B cell (primary cell): Measurements from ENCODE around the gene DNAJC4. TPM values are rescaled to one million over a fixed set of nuclear protein-coding genes. Genes with fewer than 3 reads are reported as not detected.

Experiments
- ATAC-seq: fragments of 200-7000 bp; cut with Tn5 transposase; one replicate; pipeline ENCODE4 v1.10.0; 2021; ENCODE audit warnings: low read depth, mild to moderate bottlenecking, moderate number of reproducible peaks, moderate library complexity
- CTCF ChIA-PET: fragments of 350-600 bp; sonication (Branson Sonifier 250); formaldehyde crosslinking; loops from one replicate; lab custom pipeline; 2021; ENCODE audit warnings: antibody characterized with exemption, inconsistent platforms; lab: Charles Lee
- POLR2A ChIA-PET: fragments of 350-600 bp; sonication (Branson Sonifier 250); formaldehyde crosslinking; loops from one replicate; lab custom pipeline; 2021; ENCODE audit warnings: antibody characterized with exemption; lab: Charles Lee
- DNase-seq: peaks from one replicate; pipeline ENCODE4 v3.0.0; 2013
- H2AFZ ChIP-seq: 2 replicates; pipeline ENCODE4 v1.6.1; 2012; ENCODE audit warnings: mild to moderate bottlenecking, low read depth, low read length; ENCODE audit not compliant: insufficient read depth, poor library complexity, severe bottlenecking
- H3K27ac ChIP-seq, 2 donors: 1 replicate in 1 of 2; 2 replicates in 1 of 2; pipeline ENCODE4 v1.5.1; 2012 to 2013; ENCODE audit warnings: low read length in 2 of 2, mild to moderate bottlenecking in 2 of 2, moderate library complexity in 1 of 2
- H3K27me3 ChIP-seq, 4 experiments: fragments of 200-600 bp in 1 of 4; sonication (generic) in 1 of 4; replicated peaks in 1 of 4; 1 replicate in 2 of 4; 2 replicates in 2 of 4; pipeline versions ENCODE4 v1.6.1 to v1.7.0; 2013 to 2016; ENCODE audit warnings: low read length in 3 of 4, mild to moderate bottlenecking in 2 of 4, mixed read lengths in 1 of 4, moderate library complexity in 1 of 4; ENCODE audit not compliant: insufficient read depth in 4 of 4, control insufficient read depth in 3 of 4; ENCODE audit errors: control extremely low read depth in 1 of 4
- H3K36me3 ChIP-seq, 2 experiments: replicated peaks in 1 of 2; 1 replicate in 1 of 2; 2 replicates in 1 of 2; pipeline versions ENCODE4 v1.6.1 to v1.7.1; 2013; ENCODE audit warnings: low read length in 1 of 2; ENCODE audit not compliant: insufficient read depth in 2 of 2, control insufficient read depth in 1 of 2; ENCODE audit errors: control extremely low read depth in 1 of 2, extremely low read depth in 1 of 2
- H3K4me1 ChIP-seq, 2 donors: fragments of 200-600 bp in 1 of 2; sonication (generic) in 1 of 2; 1 replicate in 1 of 2; 2 replicates in 1 of 2; pipeline versions ENCODE4 v1.5.1 to v1.6.1; 2013 to 2017; ENCODE audit warnings: low read length in 2 of 2; ENCODE audit not compliant: control insufficient read depth in 2 of 2, insufficient read depth in 2 of 2
- H3K4me2 ChIP-seq: replicated peaks from 2 replicates; pipeline ENCODE3; 2012; ENCODE audit warnings: mild to moderate bottlenecking, low read depth, low read length; ENCODE audit not compliant: poor library complexity, severe bottlenecking
- H3K4me3 ChIP-seq, 5 experiments: fragments of 200-600 bp in 1 of 5; sonication (generic) in 1 of 5; 1 replicate in 3 of 5; 2 replicates in 2 of 5; pipeline versions ENCODE4 v1.5.1 to v1.7.0; 2011 to 2016; ENCODE audit warnings: low read length in 4 of 5, mild to moderate bottlenecking in 4 of 5, low read depth in 2 of 5, control low read depth in 1 of 5, moderate library complexity in 1 of 5; ENCODE audit not compliant: insufficient read depth in 1 of 5; ENCODE audit errors: control extremely low read depth in 1 of 5, extremely low read depth in 1 of 5
- H3K79me2 ChIP-seq: fragments of 200-600 bp; sonication (generic); one replicate; pipeline ENCODE4 v1.6.0; 2016; ENCODE audit warnings: low read length; ENCODE audit not compliant: control insufficient read depth, insufficient read depth
- H3K9ac ChIP-seq: fragments of 200-600 bp; sonication (generic); 2 replicates; pipeline ENCODE4 v1.6.1; 2017; ENCODE audit warnings: mild to moderate bottlenecking, low read length, moderate library complexity
- H3K9me3 ChIP-seq, 3 donors: one replicate each; pipeline versions ENCODE4 v1.6.1 to v1.7.1; 2013; ENCODE audit warnings: low read length in 2 of 3; ENCODE audit not compliant: control insufficient read depth in 2 of 3, insufficient read depth in 1 of 3; ENCODE audit errors: control extremely low read depth in 1 of 3
- H4K20me1 ChIP-seq: 2 replicates; pipeline ENCODE4 v1.6.0; 2012; ENCODE audit warnings: mild to moderate bottlenecking, low read length; ENCODE audit not compliant: insufficient read depth, control insufficient read depth, poor library complexity, severe bottlenecking
- H3K27ac Mint-ChIP-seq: one replicate; pipeline ENCODE4 v1.8.0; 2021; ENCODE audit warnings: mixed read lengths
- H3K27me3 Mint-ChIP-seq: one replicate; pipeline ENCODE4 v1.8.0; 2021; ENCODE audit warnings: mixed read lengths
- H3K4me1 Mint-ChIP-seq: one replicate; pipeline ENCODE4 v1.8.0; 2021; ENCODE audit warnings: mixed read lengths
- H3K4me3 Mint-ChIP-seq: one replicate; pipeline ENCODE4 v1.8.0; 2021; ENCODE audit warnings: mixed read lengths
- H3K9me3 Mint-ChIP-seq: one replicate; pipeline ENCODE4 v1.8.0; 2022; ENCODE audit warnings: mixed read lengths; ENCODE audit not compliant: insufficient read depth
- CTCF ChIP-seq: fragments of 200-600 bp; IDR thresholded peaks from one replicate; pipeline ENCODE4 v1.8.0; 2022; ENCODE audit warnings: antibody characterized with exemption, mild to moderate bottlenecking
- EZH2 ChIP-seq: IDR thresholded peaks from 2 replicates; pipeline ENCODE4 v1.6.1; 2012; ENCODE audit warnings: borderline replicate concordance, low read depth, mild to moderate bottlenecking, moderate library complexity, low read length; ENCODE audit not compliant: insufficient read depth, poor library complexity, severe bottlenecking
- WGBS: methylation state at CpG from one replicate; pipeline ENCODE4 v1.1.5; 2013; ENCODE audit warnings: missing lambda C conversion rate; ENCODE audit not compliant: insufficient coverage; 5-methylcytosine and 5-hydroxymethylcytosine counted together
- intact Hi-C: fragments of 100-400 bp; cut with micrococcal nuclease; formaldehyde crosslinking; loops from one replicate; pipeline ENCODE4 v1.10.0; 2022
- polyA plus RNA-seq: library from polyadenylated mRNA; depleted of rRNA; stranded (reverse); fragments of >200 nt; gene quantifications from 2 replicates; pipeline ENCODE4 v1.2.3, GENCODE V29; 2012
- total RNA-seq, 2 donors: library from RNA; stranded (reverse); fragments of 120-200 nt in 1 of 2; gene quantifications; 1 replicate in 1 of 2; 2 replicates in 1 of 2; pipeline versions ENCODE4 v1.2.3 to v1.2.4, GENCODE V29; 2013 to 2022

The DNAJC4 gene
- total and polyA plus RNA-seq, 2 donors (not counting 1 experiment from before 2014, with no cell fraction given), result 74.4 to 105 TPM

- Histone ChIP-seq H3K36me3 (peaks cover 0 to 34% of the 10 kb centered on the region in 2 experiments), H3K4me3 (no peak overlapping the region), H3K9me3 (no peaks in the 10 kb centered on the region), H3K79me2 (peaks cover 34% of the 10 kb centered on the region), H4K20me1 (peaks cover 37% of the 10 kb centered on the region), H3K9ac (no peak overlapping the region), H3K27me3 (no peaks in the 10 kb centered on the region), H2AFZ (no peak overlapping the region), H3K4me1 (peaks cover 23 to 55% of the 10 kb centered on the region in 2 donors), H3K4me2 (no peak overlapping the region), H3K27ac (no peak overlapping the region)
- H3K27ac Mint-ChIP-seq, result peak overlapping the region; percentile 56
- TF ChIP-seq CTCF (no peak), EZH2 (no peak)
- H3K4me3 Mint-ChIP-seq, result no peak overlapping the region
- WGBS, result 96% methylated on average over 24 of the region's 24 CpGs
- H3K4me1 Mint-ChIP-seq, result peaks cover 60% of the 10 kb centered on the region
- H3K27me3 Mint-ChIP-seq, result no peaks in the 10 kb centered on the region
- DNase-seq (no peak), ATAC-seq (no peak)
- POLR2A ChIA-PET, result interaction anchor here (1.7 kb wide), 1 partner anchor 15 kb away, joined by 4 read pairs; no protein-coding TSS in a partner anchor
- intact Hi-C loops, result no loop called here
- CTCF ChIA-PET, result interaction anchor here (7.2 kb wide), 1 partner anchor 15 kb away, joined by 70 read pairs; the partner anchor contains the start of genes NUDT22 and TRPT1
- H3K9me3 Mint-ChIP-seq, result no peaks in the 10 kb centered on the region
Measured at GRCh38 chr11:64210301-64211020, 19.9 kb upstream of the DNAJC4 start.

DNA sequence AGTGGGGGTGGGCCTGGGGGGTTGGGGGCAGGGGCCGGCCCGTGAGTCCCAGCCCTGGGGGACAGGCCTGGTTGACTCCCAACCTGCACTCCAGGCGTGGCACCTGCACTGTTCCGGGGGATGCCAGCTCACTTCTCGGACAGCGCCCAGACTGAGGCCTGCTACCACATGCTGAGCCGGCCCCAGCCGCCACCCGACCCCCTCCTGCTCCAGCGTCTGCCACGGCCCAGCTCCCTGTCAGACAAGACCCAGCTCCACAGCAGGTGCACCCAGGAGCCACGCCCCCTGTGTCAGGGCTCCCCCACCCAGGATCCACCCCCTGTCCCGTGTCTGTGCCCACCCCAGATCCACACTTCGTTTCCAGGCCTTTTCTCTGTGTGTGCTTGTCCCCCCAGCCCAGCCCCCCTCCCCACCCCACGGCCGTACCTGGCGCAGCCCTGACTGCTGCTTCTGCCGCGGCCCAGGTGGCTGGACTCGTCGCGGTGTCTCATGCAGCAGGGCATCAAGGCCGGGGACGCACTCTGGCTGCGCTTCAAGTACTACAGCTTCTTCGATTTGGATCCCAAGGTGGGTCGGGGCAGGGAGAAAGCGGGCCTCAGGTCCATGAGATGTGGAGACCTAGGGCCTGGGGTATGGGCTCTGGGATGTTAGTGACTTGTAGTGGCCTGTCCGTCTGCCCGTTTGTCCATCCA lies 19.0 kb upstream of the DNAJC4 start:
- Mint-ChIP-seq H3K4me3 (no peak overlapping the region), H3K27ac (peak overlapping the region; percentile 50), H3K27me3 (no peaks in the 10 kb centered on the region), H3K4me1 (peaks cover 53% of the 10 kb centered on the region), H3K9me3 (no peaks in the 10 kb centered on the region)
- no peak for TF ChIP-seq CTCF
- TF ChIP-seq EZH2, result no peak
- intact Hi-C loops, result no loop called here
- no peaks in the 10 kb centered on the region for H3K9me3 ChIP-seq
- peaks cover 14 to 50% of the 10 kb centered on the region in 2 donors for H3K4me1 ChIP-seq
- H2AFZ ChIP-seq, result no peak overlapping the region
- POLR2A ChIA-PET, result interaction anchor here (1.7 kb wide), 1 partner anchor 14 kb away, joined by 4 read pairs; no protein-coding TSS in a partner anchor
- no peaks in the 10 kb centered on the region for H3K27me3 ChIP-seq
- H3K9ac ChIP-seq, result no peak overlapping the region
- peaks cover 0 to 34% of the 10 kb centered on the region in 2 experiments for H3K36me3 ChIP-seq
- CTCF ChIA-PET, result interaction anchor here (0.7 kb wide), 1 partner anchor 90 kb away, joined by 3 read pairs; no protein-coding TSS in a partner anchor
- WGBS, result 95% methylated on average over 20 of the region's 30 CpGs
- no peak for ATAC-seq
- peaks cover 37% of the 10 kb centered on the region for H4K20me1 ChIP-seq
- DNase-seq, result no peak
- H3K79me2 ChIP-seq, result peaks cover 34% of the 10 kb centered on the region
- no peak overlapping the region for H3K4me3 ChIP-seq
- no peak overlapping the region for H3K4me2 ChIP-seq
- H3K27ac ChIP-seq, result no peak overlapping the region
